ENCODE results near the gene SMLR1. TPM values are rescaled to one million over a fixed set of nuclear protein-coding genes. Genes with fewer than 3 reads are reported as not detected.

The SMLR1 gene
- total RNA-seq, 2 experiments from 2014 or later, result not detected

DNA sequence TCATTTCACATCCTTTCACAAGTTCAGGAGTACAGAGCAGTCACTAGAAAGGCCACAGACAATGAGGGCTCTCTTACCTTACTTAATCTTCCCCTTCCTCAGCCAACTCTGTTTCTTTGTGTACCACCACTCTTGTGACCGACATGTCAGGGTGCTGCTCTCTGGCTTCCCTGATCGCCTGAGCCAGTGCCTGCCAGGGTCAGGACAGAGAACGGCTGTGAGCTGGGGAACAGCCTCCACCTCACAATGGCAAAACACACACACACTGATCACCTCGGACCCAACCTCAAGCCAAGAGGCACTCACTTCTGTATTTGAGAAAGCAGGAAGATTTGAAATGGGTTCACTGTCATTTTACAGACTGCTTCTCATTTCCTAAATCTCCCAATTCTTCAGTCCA, 30.8 kb downstream of the SMLR1 start:
- CTCF ChIA-PET, result interaction anchor here (1.3 kb wide), 1 partner anchor 14 kb away, joined by 3 read pairs; no protein-coding TSS in a partner anchor
- no peak overlapping the region for H3K4me3 ChIP-seq (ENCODE audit: low read length)
- Mint-ChIP-seq H3K4me1 (ENCODE audit: low read depth) (no peaks in the 10 kb centered on the region), H3K9me3 (no peaks in the 10 kb centered on the region), H3K36me3 (ENCODE audit: low read depth) (no peaks in the 10 kb centered on the region), H3K27me3 (no peaks in the 10 kb centered on the region), H3K4me3 (no peak overlapping the region), H3K27ac (no peak overlapping the region)
- DNase-seq, result no peak
- H3K9me3 ChIP-seq (ENCODE audit: control insufficient read depth in 1 of 2, insufficient read depth in 1 of 2, low read length in 2 of 2), result peaks cover 0 to 5% of the 10 kb centered on the region in 2 experiments
- no peak overlapping the region for H3K27ac ChIP-seq (ENCODE audit: low read depth in 1 of 2, low read length in 2 of 2)
- intact Hi-C loops (cut with DNase I, micrococcal nuclease), result no loop called here
- H3K27me3 ChIP-seq (ENCODE audit: control insufficient read depth in 1 of 2, insufficient read depth in 2 of 2, low read length in 2 of 2), result no peaks in the 10 kb centered on the region
- TF ChIP-seq, protein P1, sequence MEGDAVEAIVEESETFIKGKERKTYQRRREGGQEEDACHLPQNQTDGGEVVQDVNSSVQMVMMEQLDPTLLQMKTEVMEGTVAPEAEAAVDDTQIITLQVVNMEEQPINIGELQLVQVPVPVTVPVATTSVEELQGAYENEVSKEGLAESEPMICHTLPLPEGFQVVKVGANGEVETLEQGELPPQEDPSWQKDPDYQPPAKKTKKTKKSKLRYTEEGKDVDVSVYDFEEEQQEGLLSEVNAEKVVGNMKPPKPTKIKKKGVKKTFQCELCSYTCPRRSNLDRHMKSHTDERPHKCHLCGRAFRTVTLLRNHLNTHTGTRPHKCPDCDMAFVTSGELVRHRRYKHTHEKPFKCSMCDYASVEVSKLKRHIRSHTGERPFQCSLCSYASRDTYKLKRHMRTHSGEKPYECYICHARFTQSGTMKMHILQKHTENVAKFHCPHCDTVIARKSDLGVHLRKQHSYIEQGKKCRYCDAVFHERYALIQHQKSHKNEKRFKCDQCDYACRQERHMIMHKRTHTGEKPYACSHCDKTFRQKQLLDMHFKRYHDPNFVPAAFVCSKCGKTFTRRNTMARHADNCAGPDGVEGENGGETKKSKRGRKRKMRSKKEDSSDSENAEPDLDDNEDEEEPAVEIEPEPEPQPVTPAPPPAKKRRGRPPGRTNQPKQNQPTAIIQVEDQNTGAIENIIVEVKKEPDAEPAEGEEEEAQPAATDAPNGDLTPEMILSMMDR (IDR thresholded peaks at IDR 0.05), result no peak
- H3K36me3 ChIP-seq (ENCODE audit: insufficient read depth, low read length), result no peaks in the 10 kb centered on the region
- no peak for ATAC-seq (ENCODE audit: poor library complexity)
- no peaks in the 10 kb centered on the region for H3K4me1 ChIP-seq (ENCODE audit: insufficient read depth, low read length)
- POLR2A ChIA-PET, result no interaction called here

DNA sequence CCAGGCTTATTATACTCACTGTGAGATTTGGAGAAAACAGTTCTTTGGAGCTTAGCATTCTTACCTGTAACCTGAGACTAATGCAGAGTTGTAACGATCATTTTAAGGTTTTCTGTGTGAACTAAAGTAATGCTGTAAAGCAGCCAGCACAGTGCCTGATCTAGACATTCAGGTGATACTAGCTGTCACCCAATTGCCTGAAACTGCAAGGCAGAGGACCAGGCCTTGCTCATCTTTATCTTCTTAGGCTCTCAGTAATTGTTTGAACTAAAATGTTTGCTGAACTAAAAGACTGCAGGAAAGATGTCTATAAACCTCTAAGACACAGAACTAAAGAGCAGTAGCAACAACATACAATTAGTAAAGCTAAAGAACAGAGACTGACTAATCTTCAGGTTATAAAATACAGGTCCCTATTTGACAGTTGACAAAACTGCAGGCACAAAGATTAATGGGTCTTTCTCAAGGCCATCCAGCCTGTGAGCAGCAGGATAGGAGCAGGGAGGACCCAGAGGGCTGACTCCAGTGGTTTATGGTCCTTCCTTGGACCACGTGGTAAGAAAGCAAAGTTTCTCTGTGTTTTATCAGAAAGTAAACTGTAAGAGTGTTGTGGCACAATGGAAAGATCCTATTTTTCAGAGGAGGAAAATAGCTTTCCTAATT, 31.4 kb downstream of the SMLR1 start:
- no peaks in the 10 kb centered on the region for H3K27me3 Mint-ChIP-seq
- H3K4me3 ChIP-seq (ENCODE audit: low read length), result no peak overlapping the region
- H3K27ac ChIP-seq (ENCODE audit: low read depth in 1 of 2, low read length in 2 of 2), result no peak overlapping the region
- peaks cover 0 to 5% of the 10 kb centered on the region in 2 experiments for H3K9me3 ChIP-seq (ENCODE audit: control insufficient read depth in 1 of 2, insufficient read depth in 1 of 2, low read length in 2 of 2)
- H3K9me3 Mint-ChIP-seq, result no peaks in the 10 kb centered on the region
- TF ChIP-seq, protein P1 (IDR thresholded peaks at IDR 0.05), result no peak
- no peaks in the 10 kb centered on the region for H3K4me1 Mint-ChIP-seq (ENCODE audit: low read depth)
- ChIA-PET CTCF (interaction anchor here (1.3 kb wide), 1 partner anchor 14 kb away, joined by 3 read pairs; no protein-coding TSS in a partner anchor), POLR2A (no interaction called here)
- H3K36me3 Mint-ChIP-seq (ENCODE audit: low read depth), result no peaks in the 10 kb centered on the region
- H3K27ac Mint-ChIP-seq, result no peak overlapping the region
- intact Hi-C loops (cut with DNase I, micrococcal nuclease), result no loop called here
- no peak for DNase-seq
- no peaks in the 10 kb centered on the region for H3K4me1 ChIP-seq (ENCODE audit: insufficient read depth, low read length)
- no peak overlapping the region for H3K4me3 Mint-ChIP-seq
- H3K27me3 ChIP-seq (ENCODE audit: control insufficient read depth in 1 of 2, insufficient read depth in 2 of 2, low read length in 2 of 2), result no peaks in the 10 kb centered on the region
- no peak for ATAC-seq (ENCODE audit: poor library complexity)
- H3K36me3 ChIP-seq (ENCODE audit: insufficient read depth, low read length), result no peaks in the 10 kb centered on the region

DNA sequence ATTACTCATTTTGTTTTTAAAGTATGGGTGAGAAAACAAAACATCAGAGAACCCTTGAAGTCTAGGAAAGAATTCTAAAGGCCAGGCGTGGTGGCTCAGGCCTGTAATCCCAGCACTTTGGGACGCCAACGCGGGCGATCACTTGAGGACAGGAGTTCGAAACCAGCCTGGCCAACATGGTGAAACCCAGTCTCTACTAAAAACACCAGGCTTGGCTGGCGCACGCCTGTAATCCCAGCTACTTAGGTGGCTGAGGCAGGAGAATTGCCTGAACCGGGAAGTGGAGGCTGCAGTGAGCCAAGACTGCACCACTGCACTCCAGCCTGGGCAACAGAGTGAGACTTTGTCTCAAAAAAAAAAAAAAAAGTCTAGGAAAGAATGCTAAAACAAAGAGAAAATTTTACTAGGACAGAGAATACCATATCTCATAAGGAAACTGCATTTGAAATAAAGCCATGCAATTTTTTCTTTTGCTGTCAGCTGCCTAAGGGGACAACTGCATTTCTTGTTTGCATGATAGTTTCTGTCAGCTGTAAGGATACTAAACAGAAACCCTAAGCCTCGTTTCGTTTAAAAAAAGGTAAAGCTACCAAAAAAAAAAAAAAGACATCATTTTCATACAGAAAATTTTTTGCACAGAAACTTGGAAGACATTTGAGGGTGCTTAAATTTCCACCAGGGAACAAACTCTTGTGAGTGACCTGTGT, 32.1 kb downstream of the SMLR1 start:
- TF ChIP-seq, protein P1 (IDR thresholded peaks at IDR 0.05), result no peak
- Mint-ChIP-seq H3K4me1 (ENCODE audit: low read depth) (no peaks in the 10 kb centered on the region), H3K36me3 (ENCODE audit: low read depth) (no peaks in the 10 kb centered on the region), H3K27me3 (no peaks in the 10 kb centered on the region), H3K9me3 (no peaks in the 10 kb centered on the region), H3K4me3 (no peak overlapping the region), H3K27ac (no peak overlapping the region)
- intact Hi-C loops (cut with DNase I, micrococcal nuclease), result no loop called here
- POLR2A ChIA-PET, result no interaction called here
- CTCF ChIA-PET, result interaction anchor here (1.3 kb wide), 1 partner anchor 13 kb away, joined by 3 read pairs; no protein-coding TSS in a partner anchor
- Histone ChIP-seq H3K27me3 (ENCODE audit: control insufficient read depth in 1 of 2, insufficient read depth in 2 of 2, low read length in 2 of 2) (no peaks in the 10 kb centered on the region), H3K9me3 (ENCODE audit: control insufficient read depth in 1 of 2, insufficient read depth in 1 of 2, low read length in 2 of 2) (peaks cover 0 to 5% of the 10 kb centered on the region in 2 experiments), H3K4me1 (ENCODE audit: insufficient read depth, low read length) (no peaks in the 10 kb centered on the region), H3K4me3 (ENCODE audit: low read length) (no peak overlapping the region), H3K27ac (ENCODE audit: low read depth in 1 of 2, low read length in 2 of 2) (no peak overlapping the region), H3K36me3 (ENCODE audit: insufficient read depth, low read length) (no peaks in the 10 kb centered on the region)
- no peak for DNase-seq
- ATAC-seq (ENCODE audit: poor library complexity), result no peak

Data from CD4-positive, alpha-beta T cell (primary cell).